HG02759 (cell line): ENCODE measurements around the gene PABPN1L.

Source experiments
- ATAC-seq: cut with Tn5 transposase; IDR thresholded peaks from one replicate; pipeline ENCODE4 v1.9.1; 2021; ENCODE audit warnings: mild to moderate bottlenecking, moderate library complexity; ENCODE audit not compliant: unreplicated experiment

The PABPN1L gene

DNA sequence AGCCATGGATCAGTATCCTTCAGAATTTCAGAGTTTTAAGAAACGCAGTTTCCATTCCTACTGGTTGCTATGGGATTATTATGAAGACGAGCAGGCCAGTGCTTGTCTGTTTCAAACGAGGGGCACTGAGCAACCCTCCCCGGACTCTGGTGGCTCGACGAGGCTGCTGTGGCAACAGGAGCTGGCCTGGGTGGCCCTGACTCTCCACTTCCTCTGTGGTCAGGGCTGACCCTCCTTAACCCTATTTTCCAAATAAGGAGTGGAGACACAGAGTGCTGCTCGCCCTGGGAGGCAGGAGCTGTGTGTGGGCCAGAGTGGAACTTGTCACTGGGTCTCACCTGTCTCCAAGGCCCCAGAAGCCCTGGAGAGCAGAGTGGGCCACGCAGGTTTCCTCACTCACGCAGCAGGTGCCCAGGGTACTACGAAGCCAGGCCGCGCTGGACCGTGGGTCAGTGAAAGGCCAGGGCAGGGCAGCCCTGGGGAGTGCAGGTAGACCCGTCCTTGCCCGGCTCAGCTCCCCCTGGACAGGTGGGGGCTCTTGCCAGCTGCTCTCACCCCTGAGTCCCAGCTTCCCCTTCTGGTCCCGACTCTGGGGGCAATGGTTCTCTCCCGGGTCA, 13.0 kb downstream of the PABPN1L start:
- no peak for ATAC-seq

DNA sequence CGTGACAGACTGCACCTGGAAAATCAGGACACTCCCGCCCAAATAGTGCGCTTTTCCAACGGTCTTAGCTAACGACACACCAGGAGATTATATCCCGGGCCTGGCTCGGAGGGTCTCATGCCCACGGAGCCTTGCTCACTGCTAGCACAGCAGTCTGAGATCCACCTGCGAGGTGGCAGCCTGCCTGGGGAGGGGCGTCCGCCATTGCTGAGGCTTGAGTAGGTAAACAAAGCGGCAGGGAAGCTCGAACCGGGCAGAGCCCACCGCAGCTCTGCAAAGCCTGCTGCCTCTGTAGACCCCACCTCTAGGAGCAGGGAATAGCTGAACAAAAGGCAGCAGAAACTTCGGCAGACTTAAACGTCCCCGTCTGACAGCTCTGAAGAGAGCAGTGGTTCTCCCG, 14.8 kb downstream of the PABPN1L start:
- no peak for ATAC-seq

DNA sequence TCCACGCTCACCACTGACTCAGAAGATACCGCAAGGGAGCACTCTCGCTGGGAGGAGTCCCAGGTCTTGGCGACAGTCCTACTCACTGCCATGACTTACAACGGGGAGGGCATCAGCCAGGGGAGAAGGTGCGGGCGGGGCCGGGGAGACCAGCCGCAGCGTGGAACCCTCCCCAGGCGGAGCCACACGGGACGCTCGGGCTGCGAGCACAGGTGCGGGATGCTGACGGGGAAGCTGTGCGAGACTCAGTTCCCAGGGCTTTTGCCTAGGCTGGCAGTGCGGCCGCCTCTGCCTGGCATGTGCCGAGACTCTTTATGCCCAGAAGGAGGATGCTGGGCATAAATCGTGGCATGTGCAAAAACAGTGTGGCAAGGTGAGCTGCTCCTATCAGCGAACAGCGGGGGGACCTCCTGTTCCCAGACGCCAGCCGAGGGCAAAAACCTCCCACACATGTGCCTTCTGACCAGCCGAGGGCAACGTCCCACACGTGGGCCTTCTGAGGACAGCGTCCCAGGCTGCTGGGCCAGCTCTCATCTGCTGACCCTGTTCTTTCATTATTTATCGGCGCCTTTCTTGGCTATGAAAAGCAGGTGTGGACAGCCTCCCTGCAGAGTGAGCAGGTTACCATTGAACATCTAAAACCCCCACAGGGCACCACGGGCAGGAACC, 15.8 kb downstream of the PABPN1L start:
- ATAC-seq, result no peak

DNA sequence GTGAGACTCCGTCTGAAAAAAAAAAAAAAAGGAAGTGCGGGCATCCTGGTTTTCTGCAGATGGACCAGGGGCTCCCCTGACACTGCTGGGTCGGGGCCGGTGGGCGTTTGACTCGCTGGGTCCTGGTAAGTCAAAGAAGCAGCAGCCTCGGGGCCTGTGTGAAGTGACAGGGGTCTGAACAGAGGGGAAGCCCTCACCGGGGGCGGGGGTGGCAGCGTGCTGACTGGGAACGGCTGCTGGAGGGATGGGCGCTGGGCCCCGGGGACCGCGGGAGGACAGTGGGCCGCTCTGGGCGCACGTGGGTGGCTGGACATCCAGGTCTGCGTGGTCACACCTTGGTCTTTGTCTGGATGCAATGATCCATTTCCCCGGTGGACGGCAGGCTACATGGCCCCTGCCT, 17.9 kb downstream of the PABPN1L start:
- ATAC-seq, result no peak

DNA sequence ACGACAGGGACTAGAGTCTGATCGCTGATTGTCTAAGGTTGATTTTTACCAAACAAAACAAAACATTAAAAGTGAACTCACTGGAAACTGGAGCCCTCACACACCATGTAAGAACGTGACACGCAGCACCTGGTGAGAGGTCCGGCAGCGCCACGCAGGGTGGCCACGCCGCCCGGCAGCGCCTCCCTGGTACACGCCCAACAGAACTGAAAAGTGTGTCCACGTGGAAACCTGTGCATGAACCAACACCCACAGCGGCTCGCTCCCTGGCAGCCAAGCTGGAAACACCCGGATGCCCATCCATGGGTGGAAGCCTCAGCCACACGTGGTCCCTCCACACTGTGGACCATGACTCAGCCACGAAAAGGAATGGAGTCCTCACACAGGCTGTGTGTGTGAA, 18.8 kb downstream of the PABPN1L start:
- no peak for ATAC-seq

DNA sequence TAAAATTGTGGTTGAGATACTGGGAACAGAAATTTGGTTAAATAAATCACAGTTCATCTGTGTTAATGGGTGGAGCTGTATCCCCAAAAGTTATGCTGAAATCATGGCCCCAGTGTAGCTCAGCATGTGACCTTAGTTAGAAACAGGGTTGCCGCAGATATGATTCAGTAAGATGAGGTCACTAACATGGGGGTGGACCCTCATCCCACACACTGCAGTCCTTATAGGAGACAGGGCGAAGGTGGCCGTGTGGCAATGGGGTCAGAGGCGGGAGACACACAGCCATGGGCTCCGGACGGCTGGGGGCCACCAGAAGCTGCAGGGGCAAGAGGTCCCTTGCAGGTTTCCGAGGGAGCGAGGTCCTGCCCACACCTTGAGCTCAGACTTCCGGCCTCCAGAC, 20.4 kb downstream of the PABPN1L start:
- no peak for ATAC-seq

DNA sequence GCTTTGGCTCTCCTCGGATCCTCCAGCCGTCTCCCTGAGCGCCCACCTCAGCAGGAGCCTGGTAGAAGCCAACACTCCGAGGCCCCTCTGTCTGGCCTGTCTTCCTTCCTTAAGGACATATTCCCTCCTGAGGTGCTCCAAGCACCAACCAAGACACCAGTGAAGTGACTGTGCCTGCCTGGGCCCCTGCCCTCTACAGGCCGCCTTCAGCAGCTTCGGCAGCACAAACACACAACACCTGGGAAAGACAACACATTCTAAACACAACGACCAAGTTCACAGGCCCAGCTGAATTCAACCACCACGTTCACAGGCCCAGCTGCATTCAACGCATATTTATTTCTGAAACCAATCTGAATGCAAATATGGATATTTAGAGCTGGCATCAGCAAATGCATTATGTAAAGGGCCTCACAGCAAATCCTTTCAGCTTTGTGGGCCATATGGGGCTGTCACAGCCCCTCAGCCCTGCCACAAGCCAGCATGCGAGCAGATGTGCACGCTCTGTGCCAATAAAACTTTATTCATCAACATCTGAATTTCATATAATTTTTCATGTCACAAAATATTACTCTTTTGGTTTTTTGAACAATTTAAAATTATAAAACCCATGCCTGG, 21.9 kb downstream of the PABPN1L start:
- ATAC-seq, result no peak

DNA sequence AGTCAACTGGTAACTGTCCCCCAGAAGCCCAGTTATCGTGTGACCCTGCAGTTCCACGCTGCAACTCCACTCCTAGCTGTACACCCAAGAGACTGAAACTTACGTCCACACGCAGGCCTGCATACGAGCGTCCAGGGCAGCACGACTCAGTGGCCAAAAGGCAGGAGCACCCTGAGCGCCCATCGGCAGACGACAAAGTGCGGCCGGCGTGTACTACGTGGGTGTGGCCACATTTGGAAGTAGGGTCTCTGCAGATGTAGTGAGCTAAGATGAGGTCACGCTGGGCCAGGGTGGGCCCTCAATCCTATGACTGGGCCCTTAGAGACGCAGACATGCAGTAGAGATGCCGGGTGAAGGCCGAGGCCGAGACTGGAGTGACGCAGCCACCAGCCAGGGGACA, 23.2 kb downstream of the PABPN1L start:
- ATAC-seq, result no peak

GRCh38 chr16:88842806-88843205, 23.7 kb downstream of the PABPN1L start:
- ATAC-seq, result no peak

- ATAC-seq, result no peak
Measured at GRCh38 chr16:88842308-88842756, 24.1 kb downstream of the PABPN1L start.

GRCh38 chr16:88841521-88842307, 24.7 kb downstream of the PABPN1L start:
- no peak for ATAC-seq

DNA sequence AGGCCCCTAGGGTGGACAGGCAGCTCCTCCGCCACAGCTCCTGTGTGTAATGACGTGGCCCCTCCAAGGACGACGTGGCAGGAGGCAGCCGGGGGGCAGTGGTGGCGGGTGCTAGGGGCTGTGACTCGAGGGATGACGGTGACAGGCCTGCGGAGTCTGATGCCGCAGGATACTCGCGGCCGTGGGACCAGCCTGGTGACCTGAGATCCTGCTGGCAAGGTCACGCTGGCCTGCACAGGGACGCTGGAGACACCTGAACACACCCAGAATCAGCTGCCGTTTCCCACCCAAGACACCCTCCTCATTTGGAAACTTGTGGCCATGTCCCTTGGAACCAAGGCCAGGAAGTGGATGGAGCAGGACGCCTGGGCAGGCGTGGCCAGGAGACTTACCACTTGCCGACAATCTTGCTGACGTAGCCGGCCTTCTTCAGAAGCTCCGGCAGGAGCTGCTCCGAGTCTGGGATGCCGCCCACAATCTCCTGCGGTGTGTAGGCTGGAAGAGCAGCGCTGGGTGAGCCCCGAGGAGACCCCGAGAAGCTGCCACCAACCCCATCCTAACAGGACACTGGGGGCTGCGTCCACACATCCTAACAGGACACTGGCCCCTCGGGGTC, 25.8 kb downstream of the PABPN1L start:
- ATAC-seq, result no peak

GRCh38 chr16:88839745-88840599, 26.5 kb downstream of the PABPN1L start:
- ATAC-seq, result no peak

GRCh38 chr16:88839026-88839529, 27.4 kb downstream of the PABPN1L start:
- ATAC-seq, result no peak

DNA sequence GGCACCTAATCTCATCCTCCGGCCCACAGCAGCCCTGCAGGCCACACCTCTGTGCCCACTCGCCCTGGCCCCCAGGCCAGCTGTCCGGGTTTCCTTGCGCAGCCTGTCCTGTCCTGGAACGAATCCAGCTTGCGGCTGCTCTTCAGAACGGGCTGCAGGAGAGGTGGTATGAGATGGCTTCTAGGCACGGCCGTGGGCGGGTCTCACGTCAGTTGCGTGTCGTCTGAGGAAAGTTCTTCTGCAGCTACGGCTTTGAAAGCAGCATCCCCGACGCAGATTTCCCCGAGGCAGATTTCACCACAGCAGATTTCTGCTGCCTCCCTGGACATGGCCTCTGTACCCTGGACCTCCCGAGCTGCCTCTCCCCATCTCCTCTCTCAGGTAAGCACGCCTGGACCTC, 27.9 kb downstream of the PABPN1L start:
- no peak for ATAC-seq

- no peak for ATAC-seq
Measured at GRCh38 chr16:88837806-88838205, 28.7 kb downstream of the PABPN1L start.

GRCh38 chr16:88836791-88837190, 29.7 kb downstream of the PABPN1L start:
- ATAC-seq, result no peak

GRCh38 chr16:88835818-88836217, 30.6 kb downstream of the PABPN1L start:
- no peak for ATAC-seq

DNA sequence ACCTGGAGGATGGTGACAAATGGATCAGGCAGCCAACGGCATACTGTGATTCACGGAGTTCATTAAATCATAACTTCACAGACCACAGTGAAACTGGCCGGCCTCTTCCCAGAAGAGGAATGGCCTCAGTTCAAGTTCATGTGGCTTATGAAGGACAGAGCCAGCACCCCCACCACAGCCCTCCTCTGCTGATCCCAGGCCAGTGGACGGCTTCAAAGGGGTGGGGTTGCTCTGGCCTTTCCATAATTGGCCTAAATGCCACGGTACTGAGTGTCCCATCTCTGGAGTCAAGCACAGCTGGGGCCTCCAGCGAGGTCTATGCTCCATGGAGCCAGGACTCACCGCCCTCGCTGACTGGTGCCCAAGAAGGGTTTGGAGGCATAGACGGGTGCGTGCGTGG, 31.1 kb downstream of the PABPN1L start:
- no peak for ATAC-seq

DNA sequence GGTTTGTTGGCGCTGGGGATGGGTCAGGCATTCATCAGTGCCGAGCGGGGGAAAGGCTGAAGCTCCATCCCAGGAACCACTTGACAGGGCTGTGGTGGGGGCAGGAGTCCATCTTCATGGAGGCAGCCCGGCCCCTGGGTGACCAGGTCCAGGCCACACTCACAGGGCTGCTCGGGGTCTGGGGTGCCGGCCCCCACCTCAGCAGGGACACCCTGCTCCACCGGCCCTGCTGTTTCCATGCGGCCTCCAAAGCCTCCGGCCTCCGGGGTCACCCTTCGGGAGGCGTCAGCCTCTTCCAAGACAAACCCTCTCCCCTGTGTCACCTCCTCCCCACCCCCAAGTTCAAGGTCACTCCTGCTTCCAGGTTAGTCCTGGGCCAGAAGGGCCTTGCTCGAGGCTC, 31.8 kb downstream of the PABPN1L start:
- no peak for ATAC-seq
